K562 (cell line): ENCODE results near the gene LAMB3. TPM values are rescaled to one million over a fixed set of nuclear protein-coding genes. Genes with fewer than 3 reads are reported as not detected.

Experiments used
- ARNT ChIP-seq, 2 experiments: fragments of 450-650 bp; IDR thresholded peaks; 2 replicates each; pipeline ENCODE4 v1.6.1; 2016; ENCODE audit warnings: mild to moderate bottlenecking in 1 of 2
- BCL6 ChIP-seq: fragments of 250-450 bp; sonication (Bioruptor Pico); IDR thresholded peaks from 2 replicates; pipeline ENCODE4 v1.4.0; 2020
- BHLHE40 ChIP-seq: IDR thresholded peaks from 2 replicates; pipeline ENCODE4 v1.6.1; 2011; ENCODE audit warnings: low read length, improper control_type of control experiment
- CGGBP1 ChIP-seq: fragments of 250-450 bp; sonication (Bioruptor Pico); IDR thresholded peaks from 2 replicates; pipeline ENCODE4 v1.9.0; 2021; ENCODE audit warnings: mild to moderate bottlenecking
- CHCHD3 ChIP-seq: fragments of 250-450 bp; sonication (Bioruptor Pico); IDR thresholded peaks from 2 replicates; pipeline ENCODE4 v2.1.2; 2022; ENCODE audit warnings: mild to moderate bottlenecking
- HES1 ChIP-seq: fragments of 450-650 bp; IDR thresholded peaks from 2 replicates; pipeline ENCODE4 v1.6.1; 2016; ENCODE audit warnings: low read depth, mild to moderate bottlenecking, moderate library complexity
- MAZ ChIP-seq, 2 experiments: fragments of 450-650 bp in 1 of 2; sonication (generic) in 1 of 2; formaldehyde crosslinking; IDR thresholded peaks in 1 of 2; conservative IDR thresholded peaks in 1 of 2; 2 replicates each; pipeline versions ENCODE4 v1.4.0 to v1.5.0; 2020; ENCODE audit warnings: mild to moderate bottlenecking in 1 of 2, missing genetic modification reagents in 1 of 2
- MBD1 ChIP-seq: fragments of 250-450 bp; sonication (Bioruptor Pico); IDR thresholded peaks from 2 replicates; pipeline ENCODE4 v1.8.0; 2022; ENCODE audit warnings: inconsistent platforms
- MNT ChIP-seq, 2 experiments: fragments of 450-650 bp; conservative IDR thresholded peaks; 2 replicates each; pipeline ENCODE4 v1.6.1; 2017; ENCODE audit warnings: mild to moderate bottlenecking in 2 of 2, moderate library complexity in 2 of 2
- MYC ChIP-seq, 2 experiments: fragments of 250-450 bp in 1 of 2; sonication (Bioruptor Pico) in 1 of 2; IDR thresholded peaks; 2 replicates each; pipeline versions ENCODE4 v1.5.1 to v1.6.1; 2012 to 2021; ENCODE audit warnings: low read depth in 2 of 2, borderline replicate concordance in 1 of 2, improper control_type of control experiment in 1 of 2, low read length in 1 of 2, mild to moderate bottlenecking in 1 of 2, moderate library complexity in 1 of 2
- NCOR1 ChIP-seq: fragments of 450-650 bp; IDR thresholded peaks from 2 replicates; pipeline ENCODE4 v1.6.1; 2016; ENCODE audit warnings: mild to moderate bottlenecking, moderate library complexity
- NFE2L1 ChIP-seq: fragments of 450-650 bp; IDR thresholded peaks from 2 replicates; pipeline ENCODE4 v1.6.1; 2016; ENCODE audit warnings: missing genetic modification characterization, low read depth, mild to moderate bottlenecking, missing compliant biosample characterization, moderate library complexity, borderline replicate concordance
- POLR2B ChIP-seq: fragments of 450-650 bp; IDR thresholded peaks from 2 replicates; pipeline ENCODE4 v1.6.1; 2018; ENCODE audit warnings: low read depth; ENCODE audit not compliant: partially characterized antibody
- SLC30A9 ChIP-seq: fragments of 250-450 bp; sonication (Bioruptor Pico); IDR thresholded peaks from 2 replicates; pipeline ENCODE4 v1.8.0; 2022; ENCODE audit warnings: mild to moderate bottlenecking, moderate library complexity
- SMAD2 ChIP-seq: fragments of 150-350 bp; IDR thresholded peaks from 2 replicates; pipeline ENCODE4 v1.6.1; 2014; ENCODE audit warnings: low read depth, mild to moderate bottlenecking, low read length
- THAP7 ChIP-seq: fragments of 250-450 bp; sonication (Bioruptor Pico); IDR thresholded peaks from 2 replicates; pipeline ENCODE4 v1.5.0; 2021
- TRIM28 ChIP-seq: fragments of 450-650 bp; IDR thresholded peaks from 2 replicates; pipeline ENCODE4 v1.6.1; 2017
- TSHZ1 ChIP-seq: fragments of 250-450 bp; sonication (Bioruptor Pico); IDR thresholded peaks from 2 replicates; pipeline ENCODE4 v1.4.0; 2020; ENCODE audit warnings: mild to moderate bottlenecking, moderate library complexity
- ZNF263 ChIP-seq: sonication (generic); formaldehyde crosslinking; IDR thresholded peaks from 2 replicates; pipeline ENCODE4 v1.8.0; 2022; ENCODE audit warnings: mild to moderate bottlenecking, missing genetic modification reagents, borderline replicate concordance
- polyA plus RNA-seq, 8 experiments: library from polyadenylated mRNA; depleted of rRNA in 4 of 8; stranded (reverse) in 5 of 8; unstranded in 3 of 8; fragments of >200 nt; fragmentation: Nextera tagmentation in 2 of 8; fragmentation: Illumina TruSeq in 1 of 8; extraction: Ambion mirVana in 2 of 8; extraction: Trizol in 1 of 8; gene quantifications; 2 replicates each; pipeline versions ENCODE4 v1.2.1 to v1.2.3, GENCODE V29; 2011 to 2014; ENCODE audit warnings: inconsistent platforms in 1 of 8, missing spikeins in 1 of 8
- total RNA-seq, 7 experiments: library from RNA; depleted of rRNA in 6 of 7; stranded (reverse); fragments of >200 nt in 6 of 7; fragmentation: Illumina TruSeq in 2 of 7; extraction: Trizol in 2 of 7; gene quantifications; 2 replicates each; pipeline versions ENCODE4 v1.2.1 to v1.2.3, GENCODE V29; 2011 to 2021; ENCODE audit warnings: low replicate concordance in 1 of 7

The LAMB3 gene
- total and polyA plus RNA-seq, 9 of the 15 experiments (the other 6 are each of a cell fraction or from before 2014, with no cell fraction given), result 0.08 to 1.3 (median 0.91) TPM

GRCh38 chr1:209692745-209693504, 40.7 kb upstream of the LAMB3 start (continued):
- no peak for TF ChIP-seq BHLHE40
- no peak for TF ChIP-seq TSHZ1 (CRISPR knock-in tag)
- TF ChIP-seq SLC30A9, result no peak
- TF ChIP-seq NCOR1, result no peak
- no peak for TF ChIP-seq POLR2B
- TF ChIP-seq TRIM28, result no peak
- TF ChIP-seq MBD1 (CRISPR knock-in tag), result no peak
- 0 out of 4 replicates have a peak, but pooled peaks of 1 of the 2 experiments have one; percentile 26 for TF ChIP-seq ARNT (IDR thresholded peaks at IDR 0.05)
- TF ChIP-seq CHCHD3 (CRISPR knock-in tag), result no peak
- TF ChIP-seq BCL6, result no peak
- TF ChIP-seq THAP7, result no peak
- TF ChIP-seq MYC (IDR thresholded peaks at IDR 0.05; ENCODE audit: low read depth, low read length), result 0 out of 2 replicates have a peak, but pooled peaks have one; percentile 32
- no peak for TF ChIP-seq MYC (CRISPR knock-in tag; IDR thresholded peaks at IDR 0.05; ENCODE audit: borderline replicate concordance, low read depth)
- no peak for TF ChIP-seq SMAD2
- TF ChIP-seq HES1, result no peak
- TF ChIP-seq ZNF263 (CRISPR knock-in tag), result no peak
- TF ChIP-seq NFE2L1, result no peak
- TF ChIP-seq MAZ (CRISPR knock-in tag; conservative IDR thresholded peaks at IDR 0.05 in 1 of 2, IDR thresholded peaks at IDR 0.05 in 1 of 2), result peak in 1 of 2 experiments; percentile 58; a peak in 2 of 4 replicates
- TF ChIP-seq CGGBP1 (CRISPR knock-in tag), result no peak
- TF ChIP-seq MNT (conservative IDR thresholded peaks at IDR 0.05), result no peak
